H9 (cell line): Measurements from ENCODE around the gene TPTE. TPM values are rescaled to one million over a fixed set of nuclear protein-coding genes. Genes with fewer than 3 reads are reported as not detected.
"Not testable (repeated sequence)": the region's sequence is repeated elsewhere in the genome, so short reads cannot be mapped to it uniquely, and the experiment has no call there.

Experiments
- DNase-seq: peaks from one replicate; pipeline ENCODE4 v3.0.0-alpha.2; 2017
- H2AFZ ChIP-seq: one replicate; pipeline ENCODE4 v1.6.1; 2013; ENCODE audit warnings: mild to moderate bottlenecking, low read length, control low read depth, moderate library complexity
- H2AK5ac ChIP-seq: 2 replicates; pipeline ENCODE4 v1.6.1; 2013; ENCODE audit warnings: low read length, control low read depth, mixed read lengths; ENCODE audit not compliant: insufficient read length
- H2BK120ac ChIP-seq: one replicate; pipeline ENCODE4 v1.6.1; 2013; ENCODE audit warnings: low read depth, mild to moderate bottlenecking, low read length, control low read depth, inconsistent platforms; ENCODE audit not compliant: poor library complexity, severe bottlenecking
- H2BK12ac ChIP-seq: 2 replicates; pipeline ENCODE4 v1.6.1; 2013; ENCODE audit warnings: low read length, control low read depth, mixed read lengths, low read depth; ENCODE audit not compliant: insufficient read length
- H2BK15ac ChIP-seq: 2 replicates; pipeline ENCODE4 v1.6.1; 2013; ENCODE audit warnings: low read depth, low read length, control low read depth
- H2BK20ac ChIP-seq: one replicate; pipeline ENCODE4 v1.6.1; 2013; ENCODE audit warnings: low read depth, mild to moderate bottlenecking, low read length, control low read depth, inconsistent platforms; ENCODE audit not compliant: poor library complexity, severe bottlenecking
- H2BK5ac ChIP-seq: 2 replicates; pipeline ENCODE4 v1.6.1; 2013; ENCODE audit warnings: low read length, control low read depth, mixed read lengths; ENCODE audit not compliant: insufficient read length
- H3K14ac ChIP-seq: 2 replicates; pipeline ENCODE4 v1.6.1; 2013; ENCODE audit warnings: low read length, control low read depth; ENCODE audit not compliant: insufficient read depth
- H3K18ac ChIP-seq: 2 replicates; pipeline ENCODE4 v1.6.1; 2013; ENCODE audit warnings: low read depth, mild to moderate bottlenecking, mixed read lengths, low read length, control low read depth; ENCODE audit not compliant: insufficient read length
- H3K23ac ChIP-seq: 2 replicates; pipeline ENCODE4 v1.6.1; 2013; ENCODE audit warnings: low read length, control low read depth, mixed read lengths, low read depth; ENCODE audit not compliant: insufficient read length
- H3K23me2 ChIP-seq: 2 replicates; pipeline ENCODE4 v1.6.1; 2013; ENCODE audit warnings: low read depth, mild to moderate bottlenecking, mixed read lengths, low read length, control low read depth; ENCODE audit not compliant: insufficient read length, poor library complexity, severe bottlenecking
- H3K27ac ChIP-seq: 2 replicates; pipeline ENCODE4 v1.5.1; 2013; ENCODE audit warnings: low read length, control low read depth, mixed read lengths, low read depth; ENCODE audit not compliant: insufficient read length
- H3K27me3 ChIP-seq: 2 replicates; pipeline ENCODE4 v1.6.1; 2013; ENCODE audit warnings: low read length, control low read depth, inconsistent platforms; ENCODE audit not compliant: insufficient read depth
- H3K4ac ChIP-seq: 2 replicates; pipeline ENCODE4 v1.6.1; 2013; ENCODE audit warnings: low read depth, mild to moderate bottlenecking, control low read depth, inconsistent platforms, low read length, moderate library complexity
- H3K4me1 ChIP-seq: 2 replicates; pipeline ENCODE4 v1.6.1; 2013; ENCODE audit warnings: low read length, control low read depth, inconsistent platforms; ENCODE audit not compliant: insufficient read depth
- H3K4me2 ChIP-seq: 2 replicates; pipeline ENCODE4 v1.6.1; 2013; ENCODE audit warnings: low read length, control low read depth, mixed read lengths; ENCODE audit not compliant: insufficient read length, insufficient read depth
- H3K56ac ChIP-seq: 2 replicates; pipeline ENCODE4 v1.6.1; 2013; ENCODE audit warnings: low read depth, mild to moderate bottlenecking, mixed read lengths, low read length, control low read depth; ENCODE audit not compliant: insufficient read length
- H3K79me1 ChIP-seq: 2 replicates; pipeline ENCODE4 v1.6.1; 2013; ENCODE audit warnings: low read depth, mild to moderate bottlenecking, moderate library complexity, low read length, control low read depth, inconsistent platforms; ENCODE audit not compliant: insufficient read depth, poor library complexity, severe bottlenecking
- H3K79me2 ChIP-seq: 2 replicates; pipeline ENCODE4 v1.6.1; 2013; ENCODE audit warnings: low read length, control low read depth, inconsistent platforms; ENCODE audit not compliant: insufficient read depth
- H3K9ac ChIP-seq: 2 replicates; pipeline ENCODE4 v1.6.1; 2013; ENCODE audit warnings: low read length, control low read depth, mixed read lengths; ENCODE audit not compliant: insufficient read length; ENCODE audit errors: extremely low read depth
- H3K9me3 ChIP-seq: one replicate; pipeline ENCODE4 v1.6.1; 2013; ENCODE audit warnings: low read depth, low read length, inconsistent platforms; ENCODE audit not compliant: control insufficient read depth
- H3T11ph ChIP-seq: one replicate; pipeline ENCODE4 v1.6.1; 2013; ENCODE audit warnings: mild to moderate bottlenecking, low read length, control low read depth, inconsistent platforms
- H4K20me1 ChIP-seq: one replicate; pipeline ENCODE4 v1.6.1; 2013; ENCODE audit not compliant: control insufficient read depth, insufficient read length, insufficient read depth
- H4K5ac ChIP-seq: 2 replicates; pipeline ENCODE4 v1.6.1; 2013; ENCODE audit warnings: low read depth, mild to moderate bottlenecking, mixed read lengths, low read length, control low read depth; ENCODE audit not compliant: insufficient read length
- H4K8ac ChIP-seq: replicated peaks from 2 replicates; pipeline ENCODE4 v1.6.1; 2013; ENCODE audit warnings: low read length, control low read depth, mixed read lengths, low read depth; ENCODE audit not compliant: insufficient read length
- H4K91ac ChIP-seq: 2 replicates; pipeline ENCODE4 v1.6.1; 2013; ENCODE audit warnings: low read depth, mild to moderate bottlenecking, moderate library complexity, mixed read lengths, low read length, control low read depth; ENCODE audit not compliant: insufficient read length
- H3K27ac Mint-ChIP-seq, 3 experiments: 2 replicates in 2 of 3; 3 replicates in 1 of 3; pipeline ENCODE4 v1.8.0; 2020 to 2021; ENCODE audit warnings: mixed read lengths in 3 of 3, mild to moderate bottlenecking in 1 of 3, moderate library complexity in 1 of 3
- H3K27me3 Mint-ChIP-seq: 2 replicates; pipeline ENCODE4 v1.8.0; 2021; ENCODE audit warnings: low read depth, mild to moderate bottlenecking, moderate library complexity, mixed read lengths
- H3K36me3 Mint-ChIP-seq, 3 experiments: 2 replicates in 2 of 3; 3 replicates in 1 of 3; pipeline ENCODE4 v1.8.0; 2020 to 2021; ENCODE audit warnings: low read depth in 3 of 3, mixed read lengths in 3 of 3; ENCODE audit not compliant: insufficient read depth in 1 of 3
- H3K4me1 Mint-ChIP-seq, 2 experiments: 2 replicates each; pipeline ENCODE4 v1.8.0; 2020; ENCODE audit warnings: mixed read lengths in 2 of 2
- H3K4me3 Mint-ChIP-seq, 2 experiments: 2 replicates in 1 of 2; 3 replicates in 1 of 2; pipeline ENCODE4 v1.8.0; 2020 to 2021; ENCODE audit warnings: mild to moderate bottlenecking in 2 of 2, mixed read lengths in 2 of 2, moderate library complexity in 1 of 2
- H3K9me3 Mint-ChIP-seq, 2 experiments: 2 replicates in 1 of 2; 3 replicates in 1 of 2; pipeline ENCODE4 v1.8.0; 2020; ENCODE audit warnings: mild to moderate bottlenecking in 2 of 2, mixed read lengths in 2 of 2, moderate library complexity in 1 of 2
- CTCF ChIP-seq: fragments of 200-600 bp; sonication (generic); conservative IDR thresholded peaks from 3 replicates; pipeline ENCODE4 v1.8.0; 2021; ENCODE audit warnings: antibody characterized with exemption, mild to moderate bottlenecking
- WGBS: extraction: QIAGEN DNeasy Blood & Tissue Kit; methylation state at CpG from one replicate; pipeline ENCODE4 v1.1.7; 2013; ENCODE audit warnings: missing lambda C conversion rate, low lambda C conversion rate, mixed read lengths; ENCODE audit not compliant: insufficient read length; ENCODE audit errors: extremely low coverage; 5-methylcytosine and 5-hydroxymethylcytosine counted together
- total RNA-seq: library from RNA; stranded (reverse); gene quantifications from 2 replicates; pipeline ENCODE4 v1.2.1, GENCODE V29; 2021

TPTE gene
- total RNA-seq, 1 experiment from 2014 or later: not detected

- Histone ChIP-seq H3K23ac (no peak overlapping the region), H4K91ac (no peak overlapping the region), H2BK20ac (no peak overlapping the region), H2BK120ac (no peak overlapping the region), H4K8ac (no peak overlapping the region), H2BK15ac (no peak overlapping the region), H2AFZ (no peak overlapping the region), H3K79me1 (no peaks in the 10 kb centered on the region), H3K56ac (no peak overlapping the region), H2BK5ac (no peak overlapping the region), H3K14ac (no peak overlapping the region), H3K4me2 (no peak overlapping the region), H4K20me1 (no peaks in the 10 kb centered on the region), H3K9ac (no peak overlapping the region), H3T11ph (no peak overlapping the region), H4K5ac (no peak overlapping the region), H3K4ac (no peak overlapping the region), H3K23me2 (no peaks in the 10 kb centered on the region), H3K27me3 (no peaks in the 10 kb centered on the region), H3K79me2 (no peaks in the 10 kb centered on the region), H3K9me3 (peaks cover 82% of the 10 kb centered on the region), H3K4me1 (no peaks in the 10 kb centered on the region), H3K18ac (no peak overlapping the region), H3K27ac (no peak overlapping the region), H2BK12ac (no peak overlapping the region), H2AK5ac (no peak overlapping the region)
- no peak for TF ChIP-seq CTCF
- no peak for DNase-seq
- no CpG with 5 or more reads among the region's 4 CpGs for WGBS
- H3K27ac Mint-ChIP-seq: no peak overlapping the region
- peaks cover 0 to 4% (median 3%) of the 10 kb centered on the region in 3 experiments; a peak in 3 of 7 replicates for H3K36me3 Mint-ChIP-seq
- H3K4me3 Mint-ChIP-seq: no peak overlapping the region
- no peaks in the 10 kb centered on the region for H3K4me1 Mint-ChIP-seq
- H3K9me3 Mint-ChIP-seq: no peaks in the 10 kb centered on the region
- H3K27me3 Mint-ChIP-seq: no peaks in the 10 kb centered on the region
Observed at GRCh38 chr21:10639123-10639522, 117.7 kb downstream of the TPTE start.

GRCh38 chr21:10639746-10640145, 118.4 kb downstream of the TPTE start:
- not testable (repeated sequence) for H3K23ac ChIP-seq, H3K9ac ChIP-seq, H3K14ac ChIP-seq, H4K5ac ChIP-seq, H3K27me3 Mint-ChIP-seq, H3K4me2 ChIP-seq, H3K4me3 Mint-ChIP-seq, DNase-seq, H3K4me1 ChIP-seq, H3K23me2 ChIP-seq, H2BK5ac ChIP-seq, H2AFZ ChIP-seq, H3K9me3 Mint-ChIP-seq, H2BK15ac ChIP-seq, H3K4ac ChIP-seq, H3K36me3 Mint-ChIP-seq, H3K79me2 ChIP-seq, H3K4me1 Mint-ChIP-seq, H2BK20ac ChIP-seq, H3K27me3 ChIP-seq, H4K91ac ChIP-seq, H3K27ac ChIP-seq, H3K27ac Mint-ChIP-seq, H3T11ph ChIP-seq, H2BK12ac ChIP-seq, H3K56ac ChIP-seq, H4K8ac ChIP-seq, H4K20me1 ChIP-seq, H2BK120ac ChIP-seq, H3K18ac ChIP-seq, H3K79me1 ChIP-seq, H2AK5ac ChIP-seq
- H3K9me3 ChIP-seq: peaks cover 88% of the 10 kb centered on the region
